ENCODE results near the gene RGS7. TPM values are rescaled to one million over a fixed set of nuclear protein-coding genes. Genes with fewer than 3 reads are reported as not detected.

Gene RGS7
- polyA plus RNA-seq, 2 of the 4 experiments (the other 2 are of a cell fraction): 0.08 TPM; not detected in 1

DNA sequence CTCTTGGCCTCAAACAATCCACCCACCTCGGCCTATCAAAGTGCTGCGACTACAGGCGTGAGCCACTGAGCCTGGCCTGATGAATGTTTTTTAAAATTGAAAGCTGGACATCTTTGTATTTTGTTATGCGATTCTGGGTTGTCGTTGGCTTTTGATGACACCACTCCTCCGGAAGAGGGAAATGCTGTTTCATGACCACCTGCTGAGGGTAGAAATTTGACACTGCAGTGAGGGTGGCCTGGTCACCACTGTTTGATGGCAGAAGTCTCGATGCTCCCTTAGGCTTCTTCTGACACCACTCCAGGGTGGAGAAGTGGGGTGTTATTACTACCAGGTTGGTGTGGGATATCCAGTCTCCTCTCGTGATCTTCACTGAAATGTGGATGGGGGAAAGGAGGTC lies 357.2 kb downstream of the RGS7 start:
- H3K27ac ChIP-seq: no peak overlapping the region
- WGBS (ENCODE audit: missing lambda C conversion rate): 65% methylated on average over 8 of the region's 8 CpGs
- TF ChIP-seq ZC3H11A (IDR thresholded peaks at IDR 0.05): no peak
- H3K4me3 ChIP-seq: no peak overlapping the region
- no peak overlapping the region for H3K4me2 ChIP-seq
- ATAC-seq (no peak), DNase-seq (ENCODE audit: low read depth in 1 of 2, low spot score in 1 of 2) (no peak), FAIRE-seq (no peak)
- H3K9me3 ChIP-seq: no peaks in the 10 kb centered on the region
- ChIA-PET CTCF (interaction anchor here (0.7 kb wide), 1 partner anchor 18 kb away, joined by 4 read pairs; no protein-coding TSS in a partner anchor), POLR2A (no interaction called here)
- no peaks in the 10 kb centered on the region for H3K4me1 ChIP-seq

DNA sequence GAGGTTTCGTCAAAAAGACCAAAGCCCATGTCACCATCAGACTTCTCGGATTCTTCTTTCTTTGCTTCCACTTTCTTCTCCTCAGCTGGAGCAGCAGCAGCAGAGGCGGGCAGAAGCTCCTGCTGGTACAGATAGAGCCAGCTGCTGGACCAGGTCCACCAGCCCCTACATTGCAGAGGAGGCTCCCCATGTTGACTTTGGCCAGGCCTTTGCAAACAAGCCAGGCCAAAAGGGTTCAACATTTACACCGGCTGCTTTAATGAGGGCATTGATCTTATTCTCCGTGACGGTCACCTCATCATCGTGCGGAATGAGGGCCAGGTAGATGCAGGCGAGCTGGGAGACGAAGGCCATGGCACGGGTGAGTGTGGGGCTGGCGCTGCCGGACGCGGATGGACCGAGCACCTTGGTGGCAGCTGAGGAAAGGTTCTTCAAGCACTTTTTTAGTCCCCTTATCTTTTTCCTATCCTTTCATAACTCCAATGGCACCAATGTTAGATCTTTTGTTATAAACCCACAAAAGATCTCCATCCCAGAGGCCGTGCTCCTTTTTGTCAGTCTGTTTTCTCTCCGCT lies 358.5 kb downstream of the RGS7 start:
- peak overlapping the region; percentile 42 for H3K4me2 ChIP-seq
- POLR2A ChIA-PET: no interaction called here
- 76% methylated on average over 18 of the region's 18 CpGs for WGBS (ENCODE audit: missing lambda C conversion rate)
- H3K4me1 ChIP-seq: no peaks in the 10 kb centered on the region
- CTCF ChIA-PET: no interaction called here
- H3K4me3 ChIP-seq: no peak overlapping the region
- H3K9me3 ChIP-seq: no peaks in the 10 kb centered on the region
- H3K27ac ChIP-seq: no peak overlapping the region
- FAIRE-seq (no peak), DNase-seq (ENCODE audit: low read depth in 1 of 2, low spot score in 1 of 2) (no peak), ATAC-seq (no peak)
- TF ChIP-seq RFX5 (IDR thresholded peaks at IDR 0.05) (no peak), BHLHE40 (IDR thresholded peaks at IDR 0.05; ENCODE audit: low read depth, low read length) (no peak), TFCP2L1 (CRISPR knock-in tag; IDR thresholded peaks at IDR 0.05) (no peak), ZC3H11A (IDR thresholded peaks at IDR 0.05) (no peak), NR3C1 (IDR thresholded peaks at IDR 0.05) (no peak), NPAS2 (CRISPR knock-in tag; IDR thresholded peaks at IDR 0.05; ENCODE audit: borderline replicate concordance) (no peak), KDM1A (IDR thresholded peaks at IDR 0.05; ENCODE audit: low read depth) (no peak)

GRCh38 chr1:240998024-240998423 lies 359.0 kb downstream of the RGS7 start:
- H3K4me1 ChIP-seq: no peaks in the 10 kb centered on the region
- H3K9me3 ChIP-seq: no peaks in the 10 kb centered on the region
- no peak for TF ChIP-seq HES2 (IDR thresholded peaks at IDR 0.05)
- no peak for TF ChIP-seq CHD4 (IDR thresholded peaks at IDR 0.05; ENCODE audit: borderline replicate concordance)
- no peak for TF ChIP-seq MAFK (IDR thresholded peaks at IDR 0.05; ENCODE audit: partially characterized antibody)
- TF ChIP-seq ZSCAN20 (CRISPR knock-in tag; IDR thresholded peaks at IDR 0.05): no peak
- no peak for TF ChIP-seq RCOR1 (IDR thresholded peaks at IDR 0.05; ENCODE audit: low read depth, low read length)
- no peak for TF ChIP-seq KDM5A (IDR thresholded peaks at IDR 0.05)
- no peak for TF ChIP-seq FOXS1 (CRISPR knock-in tag; IDR thresholded peaks at IDR 0.05)
- DNase-seq (ENCODE audit: low read depth in 1 of 2, low spot score in 1 of 2) (no peak), FAIRE-seq (no peak), ATAC-seq (no peak)
- H3K4me2 ChIP-seq: peak overlapping the region; percentile 42
- WGBS (ENCODE audit: missing lambda C conversion rate): 4% methylated on average over 5 of the region's 5 CpGs
- ChIA-PET CTCF (interaction anchor here (1.6 kb wide), 1 partner anchor 17 kb away, joined by 4 read pairs; no protein-coding TSS in a partner anchor), POLR2A (no interaction called here)
- no peak overlapping the region for H3K4me3 ChIP-seq
- no peak overlapping the region for H3K27ac ChIP-seq

- POLR2A ChIA-PET: no interaction called here
These were observed 364.0 kb downstream of the RGS7 start for GRCh38 chr1:240993004-240993403.

DNA sequence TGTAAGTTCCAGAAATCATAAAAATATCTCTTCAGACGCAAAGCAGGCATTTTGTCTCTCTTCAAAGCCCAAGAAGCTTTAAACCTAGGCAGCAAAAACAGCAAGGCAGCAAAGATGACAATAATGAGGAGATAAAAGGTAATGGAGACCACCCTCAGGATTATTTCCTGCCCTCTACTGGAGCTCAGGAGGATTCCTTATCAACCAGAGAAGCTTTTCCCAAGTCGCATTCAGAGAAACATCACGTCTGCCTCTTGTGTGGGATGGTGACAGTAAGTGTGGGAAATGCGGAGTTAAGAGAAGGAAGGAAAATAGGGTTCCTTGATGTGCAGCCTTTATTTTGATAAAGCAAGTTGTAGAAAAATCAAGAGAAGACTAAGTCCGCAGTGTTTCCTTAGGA lies 365.8 kb downstream of the RGS7 start:
- ChIA-PET CTCF (interaction anchor here (0.7 kb wide), 1 partner anchor 1553 kb away, joined by 3 read pairs; no protein-coding TSS in a partner anchor), POLR2A (no interaction called here)
- Histone ChIP-seq H3K4me3 (no peak overlapping the region), H3K4me1 (no peaks in the 10 kb centered on the region), H3K9me3 (no peaks in the 10 kb centered on the region), H3K4me2 (no peak overlapping the region), H3K27ac (no peak overlapping the region)
- FAIRE-seq (no peak), DNase-seq (ENCODE audit: low read depth in 1 of 2, low spot score in 1 of 2) (no peak), ATAC-seq (no peak)
- TF ChIP-seq SMC3 (IDR thresholded peaks at IDR 0.05): no peak
- no peak for TF ChIP-seq HOXA7 (CRISPR knock-in tag; IDR thresholded peaks at IDR 0.05)
- no peak for TF ChIP-seq REST (IDR thresholded peaks at IDR 0.05)
- TF ChIP-seq FOXS1 (CRISPR knock-in tag; IDR thresholded peaks at IDR 0.05): no peak
- no peak for TF ChIP-seq USF2 (IDR thresholded peaks at IDR 0.05)
- TF ChIP-seq EHF (CRISPR knock-in tag; IDR thresholded peaks at IDR 0.05): no peak
- no peak for TF ChIP-seq ZNF302 (CRISPR knock-in tag; IDR thresholded peaks at IDR 0.05)
- TF ChIP-seq ZSCAN20 (CRISPR knock-in tag; IDR thresholded peaks at IDR 0.05): no peak
- TF ChIP-seq CHD4 (IDR thresholded peaks at IDR 0.05; ENCODE audit: borderline replicate concordance): no peak
- 72% methylated on average over 5 of the region's 5 CpGs for WGBS (ENCODE audit: missing lambda C conversion rate)

More at GRCh38 chr1:240993004-240993403, 364.0 kb downstream of the RGS7 start:
- no peak for ATAC-seq
- no peak for FAIRE-seq
- no peak overlapping the region for H3K27ac ChIP-seq
- WGBS (ENCODE audit: missing lambda C conversion rate): 12% methylated on average over 2 of the region's 2 CpGs
- CTCF ChIA-PET: no interaction called here
- DNase-seq (ENCODE audit: low read depth in 1 of 2, low spot score in 1 of 2): no peak
- no peaks in the 10 kb centered on the region for H3K9me3 ChIP-seq
- no peaks in the 10 kb centered on the region for H3K4me1 ChIP-seq
- TF ChIP-seq GATA3 (IDR thresholded peaks at IDR 0.05; ENCODE audit: borderline replicate concordance) (no peak), KDM1A (IDR thresholded peaks at IDR 0.05; ENCODE audit: low read depth) (no peak)
- no peak overlapping the region for H3K4me2 ChIP-seq
- H3K4me3 ChIP-seq: no peak overlapping the region
